HepG2 (cell line): ENCODE measurements around the gene ONECUT1. TPM values are rescaled to one million over a fixed set of nuclear protein-coding genes. Genes with fewer than 3 reads are reported as not detected.
A peak's percentile ranks its signal among the peaks of the same experiment; 100 is the strongest.

Experiments
- ASH2L ChIP-seq: fragments of 300-600, 200-600 bp; sonication (generic); IDR thresholded peaks from 2 replicates; pipeline ENCODE4 v1.7.0; 2017; ENCODE audit warnings: low read depth, mild to moderate bottlenecking, moderate library complexity, mixed read lengths, low read length; ENCODE audit not compliant: insufficient read length
- CBFB ChIP-seq: sonication (generic); formaldehyde crosslinking; IDR thresholded peaks from 2 replicates; pipeline ENCODE4 v1.4.0; 2020; ENCODE audit warnings: missing genetic modification reagents
- DBP ChIP-seq: sonication (generic); formaldehyde crosslinking; IDR thresholded peaks from 2 replicates; pipeline ENCODE4 v1.4.0; 2020; ENCODE audit warnings: missing genetic modification reagents; ENCODE audit errors: not compliant biosample characterization
- FOXC1 ChIP-seq: sonication (generic); formaldehyde crosslinking; IDR thresholded peaks from 2 replicates; pipeline ENCODE4 v1.8.0; 2022; ENCODE audit warnings: mild to moderate bottlenecking, missing genetic modification reagents, borderline replicate concordance
- FUBP1 ChIP-seq: sonication (generic); formaldehyde crosslinking; IDR thresholded peaks from 2 replicates; pipeline ENCODE4 v1.5.1; 2020; ENCODE audit warnings: missing genetic modification reagents, mild to moderate bottlenecking, borderline replicate concordance
- HNRNPLL ChIP-seq: fragments of 200-400 bp; formaldehyde crosslinking; IDR thresholded peaks from 2 replicates; pipeline ENCODE4 v1.6.1; 2017; ENCODE audit warnings: mild to moderate bottlenecking, low read depth, low read length; ENCODE audit not compliant: poor library complexity, severe bottlenecking
- MED8 ChIP-seq: sonication (generic); formaldehyde crosslinking; IDR thresholded peaks from 2 replicates; pipeline ENCODE4 v1.8.1; 2023; ENCODE audit warnings: mild to moderate bottlenecking, missing genetic modification reagents; ENCODE audit not compliant: insufficient replicate concordance
- MTF1 ChIP-seq: sonication (generic); formaldehyde crosslinking; IDR thresholded peaks from 2 replicates; pipeline ENCODE4 v1.5.0; 2020; ENCODE audit warnings: missing genetic modification reagents
- NCOA2 ChIP-seq: sonication (generic); formaldehyde crosslinking; IDR thresholded peaks from 2 replicates; pipeline ENCODE4 v1.8.0; 2022; ENCODE audit warnings: inconsistent platforms
- NCOA5 ChIP-seq: sonication (generic); formaldehyde crosslinking; IDR thresholded peaks from 2 replicates; pipeline ENCODE4 v1.4.0; 2020; ENCODE audit warnings: missing genetic modification reagents
- PAF1 ChIP-seq: IDR thresholded peaks from 2 replicates; pipeline ENCODE4 v1.6.1; 2016; ENCODE audit warnings: missing genetic modification reagents, missing compliant biosample characterization
- PRDM15 ChIP-seq: sonication (generic); formaldehyde crosslinking; IDR thresholded peaks from 2 replicates; pipeline ENCODE4 v1.4.0; 2020; ENCODE audit warnings: missing genetic modification reagents
- TCF12 ChIP-seq, 2 experiments: fragments of 450-650 bp in 1 of 2; sonication (generic) in 1 of 2; formaldehyde crosslinking in 1 of 2; IDR thresholded peaks; 2 replicates each; pipeline versions ENCODE4 v1.6.1 to v1.8.0; 2017 to 2022; ENCODE audit warnings: antibody characterized with exemption in 1 of 2, mild to moderate bottlenecking in 1 of 2, missing genetic modification reagents in 1 of 2, moderate library complexity in 1 of 2
- TFE3 ChIP-seq: IDR thresholded peaks from 2 replicates; pipeline ENCODE4 v1.6.1; 2016
- ZBTB20 ChIP-seq: sonication (generic); formaldehyde crosslinking; IDR thresholded peaks from 2 replicates; pipeline ENCODE4 v1.8.1; 2023; ENCODE audit warnings: missing genetic modification reagents, low read depth, mild to moderate bottlenecking, borderline replicate concordance
- ZBTB38 ChIP-seq: sonication (generic); formaldehyde crosslinking; IDR thresholded peaks from 2 replicates; pipeline ENCODE4 v1.5.1; 2020; ENCODE audit warnings: mild to moderate bottlenecking, missing genetic modification reagents
- ZNF225 ChIP-seq: sonication (generic); formaldehyde crosslinking; IDR thresholded peaks from 2 replicates; pipeline ENCODE4 v1.4.0; 2020; ENCODE audit warnings: mild to moderate bottlenecking, missing genetic modification reagents
- ZNF383 ChIP-seq: sonication (generic); formaldehyde crosslinking; IDR thresholded peaks from 2 replicates; pipeline ENCODE4 v1.4.0; 2020; ENCODE audit warnings: missing genetic modification reagents, mild to moderate bottlenecking, borderline replicate concordance
- ZNF782 ChIP-seq: sonication (generic); formaldehyde crosslinking; IDR thresholded peaks from 2 replicates; pipeline ENCODE4 v1.4.0; 2020; ENCODE audit warnings: missing genetic modification reagents, mild to moderate bottlenecking, borderline replicate concordance
- ZSCAN25 ChIP-seq: sonication (generic); formaldehyde crosslinking; IDR thresholded peaks from 2 replicates; pipeline ENCODE4 v1.8.0; 2022; ENCODE audit warnings: mild to moderate bottlenecking, missing genetic modification reagents
- polyA plus RNA-seq, 8 experiments: library from polyadenylated mRNA; depleted of rRNA in 3 of 8; stranded (reverse) in 7 of 8; unstranded in 1 of 8; fragments of >200 nt; fragmentation: Illumina TruSeq in 4 of 8; extraction: Trizol in 4 of 8; gene quantifications; 2 replicates each; pipeline versions ENCODE4 v1.2.1 to v1.2.3, GENCODE V29; 2011 to 2016; ENCODE audit warnings: low read depth in 4 of 8, missing spikeins in 1 of 8, mixed read lengths in 1 of 8; ENCODE audit not compliant: insufficient read depth in 1 of 8
- total RNA-seq, 5 experiments: library from RNA; depleted of rRNA; stranded (reverse); fragments of >200 nt; fragmentation: Illumina TruSeq; extraction: Trizol; gene quantifications; 2 replicates each; pipeline ENCODE4 v1.2.3, GENCODE V29; 2016; ENCODE audit warnings: low read depth in 1 of 5

ONECUT1 gene
- total and polyA plus RNA-seq, 2 of the 13 experiments (the other 11 are each of a cell fraction or from before 2014, with no cell fraction given), result 3.5 to 9.1 TPM

- TF ChIP-seq TFE3, result no peak
- no peak for TF ChIP-seq MED8 (CRISPR knock-in tag)
- TF ChIP-seq CBFB (CRISPR knock-in tag), result no peak
- no peak for TF ChIP-seq ZBTB20 (CRISPR knock-in tag)
- TF ChIP-seq ZBTB38 (CRISPR knock-in tag), result peak; percentile 68
- no peak for TF ChIP-seq ZNF782 (CRISPR knock-in tag)
- no peak for TF ChIP-seq PAF1 (CRISPR knock-in tag)
- TF ChIP-seq FUBP1, result no peak
- 0 out of 2 replicates have a peak, but pooled peaks have one; percentile 10 for TF ChIP-seq ZNF225 (CRISPR knock-in tag)
- 0 out of 2 replicates have a peak, but pooled peaks have one; percentile 5 for TF ChIP-seq ZSCAN25 (CRISPR knock-in tag)
- TF ChIP-seq DBP (CRISPR knock-in tag), result no peak
- no peak for TF ChIP-seq FOXC1
- TF ChIP-seq HNRNPLL, result peak; percentile 25
- TF ChIP-seq NCOA2, result no peak
- no peak for TF ChIP-seq MTF1
- TF ChIP-seq TCF12 (IDR thresholded peaks at IDR 0.05), result no peak
- peak; percentile 47; the same call in 1 of the 2 replicates for TF ChIP-seq TCF12 (CRISPR knock-in tag; IDR thresholded peaks at IDR 0.05)
- no peak for TF ChIP-seq NCOA5
- TF ChIP-seq ASH2L, result peak; percentile 55
- no peak for TF ChIP-seq PRDM15 (CRISPR knock-in tag)
- no peak for TF ChIP-seq ZNF383 (CRISPR knock-in tag)
These were observed 451 bp downstream of the ONECUT1 start (continued) for GRCh38 chr15:52789601-52790168.
